ENCODE data around the gene HMCN2. TPM values are rescaled to one million over a fixed set of nuclear protein-coding genes. Genes with fewer than 3 reads are reported as not detected.

The HMCN2 gene
- total RNA-seq, 4 donors from 2014 or later: 0.68 to 9.2 (median 4.7) TPM

DNA sequence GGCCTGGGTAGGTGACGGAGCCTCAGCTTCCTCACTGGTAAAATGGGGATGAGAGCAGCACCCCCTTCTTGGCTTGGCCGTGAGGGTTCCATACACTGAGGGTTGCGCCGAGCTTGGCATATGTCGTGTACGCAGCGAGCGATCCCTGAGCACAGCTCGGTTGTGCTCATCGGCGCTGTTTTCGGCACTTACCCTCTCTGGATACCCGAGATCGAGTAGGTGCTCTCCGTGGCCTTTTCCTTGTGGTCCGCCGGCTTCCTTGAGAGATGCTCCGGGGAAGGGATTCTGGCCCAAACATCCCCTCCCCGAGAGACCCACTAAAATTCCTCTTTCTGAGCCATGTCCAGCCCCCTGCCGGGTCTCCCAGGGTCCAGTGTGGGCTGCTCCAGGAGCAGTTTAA, 40.0 kb upstream of the HMCN2 start:
- TF ChIP-seq, protein P1, sequence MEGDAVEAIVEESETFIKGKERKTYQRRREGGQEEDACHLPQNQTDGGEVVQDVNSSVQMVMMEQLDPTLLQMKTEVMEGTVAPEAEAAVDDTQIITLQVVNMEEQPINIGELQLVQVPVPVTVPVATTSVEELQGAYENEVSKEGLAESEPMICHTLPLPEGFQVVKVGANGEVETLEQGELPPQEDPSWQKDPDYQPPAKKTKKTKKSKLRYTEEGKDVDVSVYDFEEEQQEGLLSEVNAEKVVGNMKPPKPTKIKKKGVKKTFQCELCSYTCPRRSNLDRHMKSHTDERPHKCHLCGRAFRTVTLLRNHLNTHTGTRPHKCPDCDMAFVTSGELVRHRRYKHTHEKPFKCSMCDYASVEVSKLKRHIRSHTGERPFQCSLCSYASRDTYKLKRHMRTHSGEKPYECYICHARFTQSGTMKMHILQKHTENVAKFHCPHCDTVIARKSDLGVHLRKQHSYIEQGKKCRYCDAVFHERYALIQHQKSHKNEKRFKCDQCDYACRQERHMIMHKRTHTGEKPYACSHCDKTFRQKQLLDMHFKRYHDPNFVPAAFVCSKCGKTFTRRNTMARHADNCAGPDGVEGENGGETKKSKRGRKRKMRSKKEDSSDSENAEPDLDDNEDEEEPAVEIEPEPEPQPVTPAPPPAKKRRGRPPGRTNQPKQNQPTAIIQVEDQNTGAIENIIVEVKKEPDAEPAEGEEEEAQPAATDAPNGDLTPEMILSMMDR (IDR thresholded peaks at IDR 0.05; ENCODE audit: low read depth): no peak

DNA sequence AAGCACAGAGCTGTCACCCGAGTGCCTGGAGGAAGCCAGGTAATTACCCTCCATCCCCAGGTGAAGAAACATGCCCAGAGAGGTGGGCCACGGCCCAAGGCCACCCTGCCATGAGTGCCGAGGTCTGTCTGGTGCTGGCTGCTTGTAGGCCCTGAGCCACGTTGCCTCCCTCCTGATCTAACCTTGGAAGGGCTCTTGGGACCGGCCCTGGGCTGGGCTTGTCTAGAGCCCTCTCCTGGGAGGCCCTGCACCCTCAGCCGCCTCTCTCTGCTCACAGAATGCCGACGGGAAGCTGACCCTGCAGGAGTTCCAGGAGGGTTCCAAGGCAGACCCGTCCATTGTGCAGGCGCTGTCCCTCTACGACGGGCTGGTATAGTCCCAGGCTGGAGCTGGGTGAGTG, 39.4 kb upstream of the HMCN2 start:
- TF ChIP-seq, protein P1 (IDR thresholded peaks at IDR 0.05; ENCODE audit: low read depth): no peak

DNA sequence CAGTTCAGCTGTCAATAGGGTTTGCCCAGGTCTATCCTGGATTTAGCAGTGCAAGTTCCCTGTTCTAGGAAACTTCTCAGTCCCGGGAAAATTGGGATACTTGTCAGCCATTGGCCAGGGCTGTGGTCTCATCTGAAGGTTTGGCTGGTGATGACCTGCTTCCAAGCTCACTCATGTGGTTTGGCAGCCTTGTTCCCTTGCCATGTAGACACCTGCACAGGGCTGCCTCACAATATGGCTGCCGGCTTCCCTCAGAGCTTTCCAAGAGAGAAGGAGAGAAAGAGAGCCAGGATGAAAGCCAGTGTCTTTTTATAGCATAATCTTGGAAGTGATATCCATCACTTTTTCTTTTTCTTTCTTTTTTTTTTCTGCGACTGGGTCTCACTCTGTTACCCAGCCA, 37.7 kb upstream of the HMCN2 start:
- TF ChIP-seq, protein P1 (IDR thresholded peaks at IDR 0.05; ENCODE audit: low read depth): no peak

DNA sequence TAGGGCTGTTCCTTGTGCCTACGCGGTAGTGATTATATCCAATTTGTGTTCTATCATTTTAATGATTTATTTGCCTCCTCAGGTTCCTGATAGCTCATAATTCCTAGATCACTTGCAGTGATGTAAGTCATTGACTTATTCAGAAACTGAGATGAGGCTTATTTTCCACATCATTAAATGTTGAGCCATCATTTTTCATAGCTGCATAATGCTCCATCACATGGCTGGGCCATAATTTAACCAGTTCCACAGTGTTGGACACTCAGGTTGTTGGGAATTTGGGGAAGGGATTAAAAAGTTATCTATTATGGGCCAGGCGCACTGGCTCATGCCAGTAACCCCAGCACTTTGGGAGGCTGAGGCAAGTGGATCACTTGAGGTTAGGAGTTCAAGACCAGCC, 35.8 kb upstream of the HMCN2 start:
- TF ChIP-seq, protein P1 (IDR thresholded peaks at IDR 0.05; ENCODE audit: low read depth): no peak

DNA sequence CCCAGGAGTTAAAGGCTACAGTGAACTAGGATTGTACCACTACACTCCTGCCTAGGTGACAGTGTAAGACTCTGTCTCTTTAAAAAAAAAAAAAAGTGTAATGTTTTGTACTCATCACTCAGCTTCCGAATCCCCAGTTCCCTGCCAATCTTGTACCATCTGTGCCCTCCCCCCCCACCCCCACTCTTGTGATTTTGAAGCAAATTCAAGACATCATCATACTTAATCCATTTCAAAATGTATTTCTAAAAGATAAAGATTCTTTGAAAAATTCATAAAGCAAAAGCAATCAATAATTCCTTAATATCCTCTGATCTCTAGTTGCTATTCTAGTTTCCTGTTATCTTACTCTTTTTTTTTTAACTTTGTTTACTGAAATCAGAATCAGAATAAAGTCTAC, 34.9 kb upstream of the HMCN2 start:
- TF ChIP-seq, protein P1 (IDR thresholded peaks at IDR 0.05; ENCODE audit: low read depth): no peak

DNA sequence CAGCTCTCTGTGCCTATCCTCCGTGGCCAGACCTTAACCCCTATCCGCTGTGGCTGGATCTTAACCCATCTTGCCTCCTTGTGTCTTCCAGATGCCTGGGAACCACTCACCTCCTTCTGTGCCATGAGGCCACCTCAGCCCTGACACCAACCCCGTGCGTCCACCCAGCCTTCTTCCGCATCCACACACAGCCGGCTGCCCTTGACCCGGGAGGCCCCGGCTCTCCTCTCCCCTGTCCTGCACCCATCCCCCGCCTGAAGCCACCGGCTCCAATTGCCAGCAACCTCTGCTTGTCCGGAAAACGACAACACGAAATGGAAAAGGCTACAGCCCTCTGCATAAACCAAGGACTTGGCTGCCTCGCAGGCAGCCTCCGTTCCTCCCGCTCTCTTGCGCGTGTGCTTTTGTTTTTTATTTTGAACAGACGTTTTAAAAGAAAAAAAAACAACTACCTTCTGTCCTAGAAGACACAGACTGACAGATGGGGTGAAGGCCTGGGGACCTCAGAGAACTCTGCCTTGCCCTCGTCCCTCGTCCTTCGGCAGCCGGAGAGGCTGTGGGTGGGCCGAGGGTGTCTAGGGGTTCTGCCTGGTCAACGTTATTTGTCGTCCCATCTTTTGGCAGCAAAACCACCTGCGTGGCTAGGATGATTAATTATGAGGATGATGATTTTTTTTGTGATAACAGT, 32.5 kb upstream of the HMCN2 start:
- TF ChIP-seq, protein P1 (IDR thresholded peaks at IDR 0.05; ENCODE audit: low read depth): no peak

DNA sequence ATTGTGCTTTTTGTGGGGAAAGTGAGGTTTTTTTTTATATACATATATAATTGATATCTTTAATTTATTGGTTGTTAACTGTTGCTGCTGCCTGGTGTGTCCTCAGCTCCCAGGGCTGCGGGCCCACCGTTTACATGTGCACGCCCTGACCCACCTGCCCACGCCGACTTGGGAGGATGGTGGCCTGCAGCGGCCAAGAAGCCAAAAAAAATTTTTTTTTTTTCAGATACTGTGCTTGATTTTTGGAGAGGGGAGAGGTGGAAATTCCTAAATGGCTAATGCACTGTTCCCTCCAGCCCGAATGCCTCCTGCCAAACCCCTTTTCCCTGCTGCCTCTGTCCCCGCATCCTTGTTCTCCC, 32.0 kb upstream of the HMCN2 start:
- TF ChIP-seq, protein P1 (IDR thresholded peaks at IDR 0.05; ENCODE audit: low read depth): no peak
